Body of pancreas (tissue), 4 donors: ENCODE measurements around the gene TAOK3.

Experiments
- CTCF ChIP-seq, 7 experiments: fragments of 450-650 bp in 4 of 7; fragments of 200-600 bp in 3 of 7; sonication (generic) in 3 of 7; IDR thresholded peaks; one replicate each; pipeline ENCODE4 v1.5.1; 2016 to 2019; ENCODE audit warnings: antibody characterized with exemption in 7 of 7
- POLR2A ChIP-seq, 3 donors: fragments of 450-650 bp; IDR thresholded peaks; one replicate each; pipeline ENCODE4 v1.6.1; 2016; ENCODE audit warnings: antibody characterized with exemption in 3 of 3, mild to moderate bottlenecking in 2 of 3

- TF ChIP-seq CTCF (IDR thresholded peaks at IDR 0.05), result no peak
- TF ChIP-seq POLR2A (IDR thresholded peaks at IDR 0.05), result no peak
These were observed 152.0 kb downstream of the TAOK3 start for GRCh38 chr12:118220702-118221101.
